ENCODE data around the gene PAPLN. TPM values are rescaled to one million over a fixed set of nuclear protein-coding genes. Genes with fewer than 3 reads are reported as not detected.

PAPLN gene
- total RNA-seq, 5 donors from 2014 or later (not counting 1 experiment from before 2014, with no cell fraction given): 0.14 to 1.0 (median 0.29) TPM; not detected in 1

- Histone ChIP-seq H3K27ac (ENCODE audit: low read length) (no peak overlapping the region), H3K27me3 (replicated peaks in 1 of 2; ENCODE audit: control insufficient read depth in 2 of 2, extremely low read depth in 1 of 2, insufficient read depth in 2 of 2, low read length in 1 of 2) (peaks cover 0 to 24% of the 10 kb centered on the region in 2 experiments), H3K4me3 (ENCODE audit: control insufficient read depth in 1 of 2, extremely low read depth in 1 of 2, low read length in 1 of 2) (no peak overlapping the region), H3K36me3 (ENCODE audit: control insufficient read depth in 2 of 2, extremely low read depth in 1 of 2, insufficient read depth in 1 of 2, low read length in 1 of 2) (no peaks in the 10 kb centered on the region), H3K4me1 (ENCODE audit: control insufficient read depth in 1 of 2, extremely low read depth in 1 of 2, insufficient read depth in 2 of 2, low read length in 2 of 2) (peaks cover 0 to 19% of the 10 kb centered on the region in 2 experiments), H3K9me3 (no peaks in the 10 kb centered on the region)
- no peak for ATAC-seq (replicated peaks in 1 of 4)
- H3K4me3 Mint-ChIP-seq: no peak overlapping the region
- H3K36me3 Mint-ChIP-seq: no peaks in the 10 kb centered on the region
- ChIA-PET CTCF (interaction anchor here in 1 of 2 donors (0.6 kb wide), 1 partner anchor 1115 kb away, joined by 3 read pairs; no protein-coding TSS in a partner anchor), POLR2A (no interaction called here)
- no peaks in the 10 kb centered on the region for H3K9me3 Mint-ChIP-seq
- no peak overlapping the region for H3K27ac Mint-ChIP-seq
- peaks cover 0 to 7% of the 10 kb centered on the region in 2 donors for H3K27me3 Mint-ChIP-seq
- DNase-seq: no peak
- peaks cover 11 to 17% (median 17%) of the 10 kb centered on the region in 3 donors for H3K4me1 Mint-ChIP-seq
- 91% methylated on average over 23 of the region's 27 CpGs for WGBS (ENCODE audit: insufficient coverage)
Measured at GRCh38 chr14:73250781-73251500, 13.6 kb downstream of the PAPLN start.

- Histone ChIP-seq H3K27ac (ENCODE audit: low read length) (no peak overlapping the region), H3K27me3 (replicated peaks in 1 of 2; ENCODE audit: control insufficient read depth in 2 of 2, extremely low read depth in 1 of 2, insufficient read depth in 2 of 2, low read length in 1 of 2) (peaks cover 0 to 17% of the 10 kb centered on the region in 2 experiments), H3K36me3 (ENCODE audit: control insufficient read depth in 2 of 2, extremely low read depth in 1 of 2, insufficient read depth in 1 of 2, low read length in 1 of 2) (no peaks in the 10 kb centered on the region), H3K9me3 (no peaks in the 10 kb centered on the region), H3K4me3 (ENCODE audit: control insufficient read depth in 1 of 2, extremely low read depth in 1 of 2, low read length in 1 of 2) (no peak overlapping the region), H3K4me1 (ENCODE audit: control insufficient read depth in 1 of 2, extremely low read depth in 1 of 2, insufficient read depth in 2 of 2, low read length in 2 of 2) (peaks cover 0 to 12% of the 10 kb centered on the region in 2 experiments)
- no peak overlapping the region for H3K4me3 Mint-ChIP-seq
- no peaks in the 10 kb centered on the region for H3K36me3 Mint-ChIP-seq
- H3K4me1 Mint-ChIP-seq: peaks cover 8 to 13% (median 11%) of the 10 kb centered on the region in 3 donors
- no peak for DNase-seq
- POLR2A ChIA-PET: no interaction called here
- WGBS (ENCODE audit: insufficient coverage): 92% methylated on average over 27 of the region's 30 CpGs
- no peaks in the 10 kb centered on the region for H3K9me3 Mint-ChIP-seq
- H3K27me3 Mint-ChIP-seq: peaks cover 0 to 4% of the 10 kb centered on the region in 2 donors
- no peak for ATAC-seq (replicated peaks in 1 of 4)
- CTCF ChIA-PET: no interaction called here
- H3K27ac Mint-ChIP-seq: no peak overlapping the region
Measured at GRCh38 chr14:73251516-73252215, 14.4 kb downstream of the PAPLN start.

GRCh38 chr14:73252491-73253322 lies 15.4 kb downstream of the PAPLN start:
- ATAC-seq (replicated peaks in 1 of 4): no peak
- peaks cover 0 to 10% of the 10 kb centered on the region in 2 experiments for H3K27me3 ChIP-seq (replicated peaks in 1 of 2; ENCODE audit: control insufficient read depth in 2 of 2, extremely low read depth in 1 of 2, insufficient read depth in 2 of 2, low read length in 1 of 2)
- peaks cover 0 to 3% of the 10 kb centered on the region in 2 experiments for H3K4me1 ChIP-seq (ENCODE audit: control insufficient read depth in 1 of 2, extremely low read depth in 1 of 2, insufficient read depth in 2 of 2, low read length in 2 of 2)
- CTCF ChIA-PET: no interaction called here
- 86% methylated on average over 25 of the region's 29 CpGs for WGBS (ENCODE audit: insufficient coverage)
- DNase-seq: no peak
- no peak overlapping the region for H3K4me3 ChIP-seq (ENCODE audit: control insufficient read depth in 1 of 2, extremely low read depth in 1 of 2, low read length in 1 of 2)
- H3K9me3 Mint-ChIP-seq: no peaks in the 10 kb centered on the region
- no peak overlapping the region for H3K27ac Mint-ChIP-seq
- H3K36me3 Mint-ChIP-seq: no peaks in the 10 kb centered on the region
- peaks cover 0 to 4% (median under 1%) of the 10 kb centered on the region in 3 donors for H3K4me1 Mint-ChIP-seq
- H3K36me3 ChIP-seq (ENCODE audit: control insufficient read depth in 2 of 2, extremely low read depth in 1 of 2, insufficient read depth in 1 of 2, low read length in 1 of 2): no peaks in the 10 kb centered on the region
- no peak overlapping the region for H3K4me3 Mint-ChIP-seq
- no peak overlapping the region for H3K27ac ChIP-seq (ENCODE audit: low read length)
- POLR2A ChIA-PET: no interaction called here
- H3K27me3 Mint-ChIP-seq: no peaks in the 10 kb centered on the region
- no peaks in the 10 kb centered on the region for H3K9me3 ChIP-seq

- DNase-seq (no peak), ATAC-seq (replicated peaks in 1 of 4) (peak in 1 of 4 experiments; percentile 16)
- Histone ChIP-seq H3K4me3 (ENCODE audit: control insufficient read depth in 1 of 2, extremely low read depth in 1 of 2, low read length in 1 of 2) (no peak overlapping the region), H3K27me3 (replicated peaks in 1 of 2; ENCODE audit: control insufficient read depth in 2 of 2, extremely low read depth in 1 of 2, insufficient read depth in 2 of 2, low read length in 1 of 2) (peaks cover 0 to 6% of the 10 kb centered on the region in 2 experiments), H3K4me1 (ENCODE audit: control insufficient read depth in 1 of 2, extremely low read depth in 1 of 2, insufficient read depth in 2 of 2, low read length in 2 of 2) (no peaks in the 10 kb centered on the region), H3K36me3 (ENCODE audit: control insufficient read depth in 2 of 2, extremely low read depth in 1 of 2, insufficient read depth in 1 of 2, low read length in 1 of 2) (no peaks in the 10 kb centered on the region), H3K27ac (ENCODE audit: low read length) (no peak overlapping the region), H3K9me3 (no peaks in the 10 kb centered on the region)
- ChIA-PET POLR2A (no interaction called here), CTCF (no interaction called here)
- Mint-ChIP-seq H3K27me3 (no peaks in the 10 kb centered on the region), H3K27ac (no peak overlapping the region), H3K4me1 (peaks cover 0 to 3% (median 0%) of the 10 kb centered on the region in 3 donors), H3K9me3 (no peaks in the 10 kb centered on the region), H3K36me3 (no peaks in the 10 kb centered on the region), H3K4me3 (no peak overlapping the region)
- 91% methylated on average over 9 of the region's 10 CpGs for WGBS (ENCODE audit: insufficient coverage)
Measured at GRCh38 chr14:73253323-73253610, 16.0 kb downstream of the PAPLN start.

- H3K4me1 ChIP-seq (ENCODE audit: control insufficient read depth in 1 of 2, extremely low read depth in 1 of 2, insufficient read depth in 2 of 2, low read length in 2 of 2): no peaks in the 10 kb centered on the region
- DNase-seq: no peak
- CTCF ChIA-PET: no interaction called here
- H3K9me3 Mint-ChIP-seq: no peaks in the 10 kb centered on the region
- H3K9me3 ChIP-seq: no peaks in the 10 kb centered on the region
- 89% methylated on average over 12 of the region's 12 CpGs for WGBS (ENCODE audit: insufficient coverage)
- no peak for ATAC-seq (replicated peaks in 1 of 4)
- H3K4me1 Mint-ChIP-seq: peaks cover 0 to 3% (median 0%) of the 10 kb centered on the region in 3 donors
- H3K27ac Mint-ChIP-seq: no peak overlapping the region
- H3K4me3 ChIP-seq (ENCODE audit: control insufficient read depth in 1 of 2, extremely low read depth in 1 of 2, low read length in 1 of 2): no peak overlapping the region
- POLR2A ChIA-PET: no interaction called here
- no peaks in the 10 kb centered on the region for H3K27me3 Mint-ChIP-seq
- H3K4me3 Mint-ChIP-seq: no peak overlapping the region
- peaks cover 0 to 6% of the 10 kb centered on the region in 2 experiments for H3K27me3 ChIP-seq (replicated peaks in 1 of 2; ENCODE audit: control insufficient read depth in 2 of 2, extremely low read depth in 1 of 2, insufficient read depth in 2 of 2, low read length in 1 of 2)
- no peaks in the 10 kb centered on the region for H3K36me3 Mint-ChIP-seq
- H3K27ac ChIP-seq (ENCODE audit: low read length): no peak overlapping the region
- no peaks in the 10 kb centered on the region for H3K36me3 ChIP-seq (ENCODE audit: control insufficient read depth in 2 of 2, extremely low read depth in 1 of 2, insufficient read depth in 1 of 2, low read length in 1 of 2)
Measured at GRCh38 chr14:73253721-73254120, 16.4 kb downstream of the PAPLN start.

- DNase-seq: no peak
- H3K4me3 ChIP-seq (ENCODE audit: control insufficient read depth in 1 of 2, extremely low read depth in 1 of 2, low read length in 1 of 2): no peak overlapping the region
- ChIA-PET CTCF (no interaction called here), POLR2A (no interaction called here)
- no peaks in the 10 kb centered on the region for H3K27me3 Mint-ChIP-seq
- ATAC-seq (replicated peaks in 1 of 4): no peak
- H3K4me1 ChIP-seq (ENCODE audit: control insufficient read depth in 1 of 2, extremely low read depth in 1 of 2, insufficient read depth in 2 of 2, low read length in 2 of 2): no peaks in the 10 kb centered on the region
- no peaks in the 10 kb centered on the region for H3K9me3 Mint-ChIP-seq
- H3K9me3 ChIP-seq: no peaks in the 10 kb centered on the region
- H3K36me3 Mint-ChIP-seq: no peaks in the 10 kb centered on the region
- H3K27ac Mint-ChIP-seq: no peak overlapping the region
- WGBS (ENCODE audit: insufficient coverage): 85% methylated on average over 18 of the region's 28 CpGs
- H3K36me3 ChIP-seq (ENCODE audit: control insufficient read depth in 2 of 2, extremely low read depth in 1 of 2, insufficient read depth in 1 of 2, low read length in 1 of 2): no peaks in the 10 kb centered on the region
- H3K27ac ChIP-seq (ENCODE audit: low read length): no peak overlapping the region
- no peak overlapping the region for H3K4me3 Mint-ChIP-seq
- H3K4me1 Mint-ChIP-seq: peaks cover 0 to 3% (median 0%) of the 10 kb centered on the region in 3 donors
- H3K27me3 ChIP-seq (replicated peaks in 1 of 2; ENCODE audit: control insufficient read depth in 2 of 2, extremely low read depth in 1 of 2, insufficient read depth in 2 of 2, low read length in 1 of 2): peaks cover 0 to 6% of the 10 kb centered on the region in 2 experiments
Measured at GRCh38 chr14:73254247-73255004, 17.1 kb downstream of the PAPLN start.

Measured in T-cell (primary cell).